WTC11 (cell line): ENCODE results near the gene PTPN4. TPM values are rescaled to one million over a fixed set of nuclear protein-coding genes. Genes with fewer than 3 reads are reported as not detected.

ENCODE experiments used
- ATAC-seq: fragments of 200-7000 bp; cut with Tn5 transposase; 2 replicates; pipeline ENCODE4 v1.10.0; 2021; ENCODE audit warnings: mild to moderate bottlenecking, moderate library complexity
- CTCF ChIA-PET: fragments of 300-600 bp; sonication (Branson Sonifier 250); formaldehyde crosslinking; loops from one replicate; lab custom pipeline; 2021; ENCODE audit warnings: antibody characterized with exemption; lab: Charles Lee
- POLR2A ChIA-PET: fragments of 350-600 bp; sonication (Branson Sonifier 250); formaldehyde crosslinking; loops from one replicate; lab custom pipeline; 2021; ENCODE audit warnings: antibody characterized with exemption; lab: Charles Lee
- DNase-seq: peaks from one replicate; pipeline ENCODE4 v3.0.0; 2021; ENCODE audit warnings: low spot score
- H3K27ac Mint-ChIP-seq: 2 replicates; pipeline ENCODE4 v1.8.0; 2021; ENCODE audit warnings: mixed read lengths
- H3K27me3 Mint-ChIP-seq: 2 replicates; pipeline ENCODE4 v1.8.0; 2021; ENCODE audit warnings: low read depth, mild to moderate bottlenecking, moderate library complexity, mixed read lengths
- H3K36me3 Mint-ChIP-seq: 2 replicates; pipeline ENCODE4 v1.8.0; 2021; ENCODE audit warnings: mixed read lengths
- H3K4me1 Mint-ChIP-seq: 2 replicates; pipeline ENCODE4 v1.8.0; 2022; ENCODE audit warnings: mixed read lengths
- H3K4me3 Mint-ChIP-seq: 2 replicates; pipeline ENCODE4 v1.8.0; 2021; ENCODE audit warnings: mild to moderate bottlenecking, moderate library complexity, mixed read lengths
- H3K9me3 Mint-ChIP-seq: 2 replicates; pipeline ENCODE4 v1.8.0; 2021; ENCODE audit warnings: mixed read lengths
- ATF1 ChIP-seq: sonication (generic); formaldehyde crosslinking; IDR thresholded peaks from 2 replicates; pipeline ENCODE4 v1.8.1; 2023; ENCODE audit warnings: mild to moderate bottlenecking, moderate library complexity, missing genetic modification reagents
- CREB1 ChIP-seq: sonication (generic); formaldehyde crosslinking; IDR thresholded peaks from 2 replicates; pipeline ENCODE4 v1.8.0; 2023; ENCODE audit warnings: mild to moderate bottlenecking, missing genetic modification reagents
- ELF4 ChIP-seq: sonication (generic); formaldehyde crosslinking; IDR thresholded peaks from 2 replicates; pipeline ENCODE4 v1.8.1; 2022; ENCODE audit warnings: low read depth, mild to moderate bottlenecking, moderate library complexity, missing genetic modification reagents
- GTF2I ChIP-seq: fragments of 250-450 bp; sonication (Bioruptor Pico); conservative IDR thresholded peaks from 2 replicates; pipeline ENCODE4 v1.4.0; 2021; ENCODE audit warnings: mild to moderate bottlenecking
- HMGA2 ChIP-seq: fragments of 250-450 bp; sonication (Bioruptor Pico); IDR thresholded peaks from 2 replicates; pipeline ENCODE4 v1.4.0; 2021; ENCODE audit warnings: mild to moderate bottlenecking, moderate library complexity
- IRF2 ChIP-seq: sonication (generic); formaldehyde crosslinking; IDR thresholded peaks from 2 replicates; pipeline ENCODE4 v1.8.0; 2022; ENCODE audit warnings: low read depth, missing genetic modification reagents, borderline replicate concordance
- JUN ChIP-seq: sonication (generic); formaldehyde crosslinking; IDR thresholded peaks from 2 replicates; pipeline ENCODE4 v1.8.0; 2023; ENCODE audit warnings: mild to moderate bottlenecking, missing genetic modification reagents
- NFYB ChIP-seq: sonication (generic); formaldehyde crosslinking; conservative IDR thresholded peaks from 2 replicates; pipeline ENCODE4 v1.8.0; 2022; ENCODE audit warnings: low read depth, missing genetic modification reagents
- SOX15 ChIP-seq: fragments of 250-450 bp; sonication (Bioruptor Pico); IDR thresholded peaks from 2 replicates; pipeline ENCODE4 v1.9.0; 2021; ENCODE audit warnings: mild to moderate bottlenecking
- SP1 ChIP-seq: sonication (generic); formaldehyde crosslinking; conservative IDR thresholded peaks from 2 replicates; pipeline ENCODE4 v1.8.1; 2022; ENCODE audit warnings: missing genetic modification reagents
- total RNA-seq: library from RNA; stranded (reverse); gene quantifications from 3 replicates; pipeline ENCODE4 v1.2.3, GENCODE V29; 2021
- TF ChIP-seq, protein P1 (sequence below): sonication (generic); formaldehyde crosslinking; IDR thresholded peaks from 2 replicates; pipeline ENCODE4 v1.8.1; 2023; ENCODE audit warnings: mild to moderate bottlenecking, moderate library complexity, missing genetic modification reagents
- TF ChIP-seq, protein P2 (sequence below): sonication (generic); formaldehyde crosslinking; IDR thresholded peaks from 2 replicates; pipeline ENCODE4 v1.8.1; 2023; ENCODE audit warnings: mild to moderate bottlenecking, missing genetic modification reagents, borderline replicate concordance
- TF ChIP-seq, protein P3 (sequence below): fragments of 250-450 bp; sonication (Bioruptor Pico); IDR thresholded peaks from 2 replicates; pipeline ENCODE4 v2.1.2; 2022; ENCODE audit warnings: mild to moderate bottlenecking, moderate library complexity
- TF ChIP-seq, protein P4 (sequence below): sonication (generic); formaldehyde crosslinking; IDR thresholded peaks from 2 replicates; pipeline ENCODE4 v1.8.1; 2023; ENCODE audit warnings: mild to moderate bottlenecking, missing genetic modification reagents, moderate library complexity
- TF ChIP-seq, protein P5 (sequence below): fragments of 250-450 bp; sonication (Bioruptor Pico); IDR thresholded peaks from 2 replicates; pipeline ENCODE4 v1.9.0; 2021; ENCODE audit warnings: mild to moderate bottlenecking
- TF ChIP-seq, protein P6 (sequence below): sonication (generic); formaldehyde crosslinking; IDR thresholded peaks from 2 replicates; pipeline ENCODE4 v1.8.0; 2023; ENCODE audit warnings: mild to moderate bottlenecking, missing genetic modification reagents

The PTPN4 gene
- total RNA-seq, 1 experiment from 2014 or later, result 85.8 TPM

DNA sequence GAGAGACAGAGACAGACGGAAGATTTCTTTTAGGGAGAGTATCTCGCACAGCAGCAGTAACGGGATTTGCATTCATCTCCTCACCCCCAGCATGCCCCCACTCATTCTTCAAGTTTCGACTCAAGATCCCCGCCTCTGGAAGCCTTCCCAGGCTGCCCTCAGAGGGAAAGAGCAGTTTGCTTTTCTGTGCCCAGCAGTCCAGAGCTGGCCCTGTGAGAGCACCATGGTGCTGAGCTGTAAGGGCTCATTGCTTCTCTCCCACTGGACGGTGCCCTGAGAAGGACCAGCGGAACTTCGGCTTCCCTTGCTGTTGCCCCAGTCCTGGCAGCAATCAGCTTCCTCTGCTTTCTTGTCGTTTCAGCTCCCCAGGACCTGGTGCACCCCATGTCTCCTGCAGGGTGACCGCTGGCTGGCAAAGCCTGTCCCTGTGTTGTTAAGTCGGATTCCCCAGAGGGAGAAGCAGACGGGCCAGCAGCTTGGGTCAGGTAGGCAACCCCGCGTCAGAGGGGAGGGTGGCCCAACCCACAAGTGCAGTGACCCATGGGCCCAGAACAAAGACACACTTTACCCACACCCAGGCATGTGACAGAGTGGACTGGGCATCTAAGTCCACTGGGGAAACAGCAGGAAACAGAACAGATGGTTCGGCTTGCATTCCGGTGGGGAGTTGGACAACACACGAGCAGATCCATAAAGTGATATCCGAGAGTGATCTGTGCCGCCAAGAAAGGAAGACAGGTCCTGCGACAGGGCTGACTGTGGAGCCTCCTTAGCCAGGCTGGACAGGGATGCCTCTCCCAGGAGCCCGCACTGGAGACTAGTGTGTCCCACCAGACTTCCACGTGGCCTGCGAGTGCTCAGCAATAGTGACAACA, 44.1 kb upstream of the PTPN4 start:
- H3K4me1 Mint-ChIP-seq, result peaks cover 8% of the 10 kb centered on the region
- no peak for TF ChIP-seq SOX15 (CRISPR knock-in tag)
- TF ChIP-seq NFYB (CRISPR knock-in tag), result no peak
- TF ChIP-seq ELF4 (CRISPR knock-in tag), result no peak
- TF ChIP-seq IRF2 (CRISPR knock-in tag), result no peak
- TF ChIP-seq, protein P1, sequence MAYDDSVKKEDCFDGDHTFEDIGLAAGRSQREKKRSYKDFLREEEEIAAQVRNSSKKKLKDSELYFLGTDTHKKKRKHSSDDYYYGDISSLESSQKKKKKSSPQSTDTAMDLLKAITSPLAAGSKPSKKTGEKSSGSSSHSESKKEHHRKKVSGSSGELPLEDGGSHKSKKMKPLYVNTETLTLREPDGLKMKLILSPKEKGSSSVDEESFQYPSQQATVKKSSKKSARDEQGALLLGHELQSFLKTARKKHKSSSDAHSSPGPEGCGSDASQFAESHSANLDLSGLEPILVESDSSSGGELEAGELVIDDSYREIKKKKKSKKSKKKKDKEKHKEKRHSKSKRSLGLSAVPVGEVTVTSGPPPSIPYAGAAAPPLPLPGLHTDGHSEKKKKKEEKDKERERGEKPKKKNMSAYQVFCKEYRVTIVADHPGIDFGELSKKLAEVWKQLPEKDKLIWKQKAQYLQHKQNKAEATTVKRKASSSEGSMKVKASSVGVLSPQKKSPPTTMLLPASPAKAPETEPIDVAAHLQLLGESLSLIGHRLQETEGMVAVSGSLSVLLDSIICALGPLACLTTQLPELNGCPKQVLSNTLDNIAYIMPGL (CRISPR knock-in tag), result no peak
- no peak for TF ChIP-seq GTF2I (CRISPR knock-in tag)
- TF ChIP-seq, protein P2, sequence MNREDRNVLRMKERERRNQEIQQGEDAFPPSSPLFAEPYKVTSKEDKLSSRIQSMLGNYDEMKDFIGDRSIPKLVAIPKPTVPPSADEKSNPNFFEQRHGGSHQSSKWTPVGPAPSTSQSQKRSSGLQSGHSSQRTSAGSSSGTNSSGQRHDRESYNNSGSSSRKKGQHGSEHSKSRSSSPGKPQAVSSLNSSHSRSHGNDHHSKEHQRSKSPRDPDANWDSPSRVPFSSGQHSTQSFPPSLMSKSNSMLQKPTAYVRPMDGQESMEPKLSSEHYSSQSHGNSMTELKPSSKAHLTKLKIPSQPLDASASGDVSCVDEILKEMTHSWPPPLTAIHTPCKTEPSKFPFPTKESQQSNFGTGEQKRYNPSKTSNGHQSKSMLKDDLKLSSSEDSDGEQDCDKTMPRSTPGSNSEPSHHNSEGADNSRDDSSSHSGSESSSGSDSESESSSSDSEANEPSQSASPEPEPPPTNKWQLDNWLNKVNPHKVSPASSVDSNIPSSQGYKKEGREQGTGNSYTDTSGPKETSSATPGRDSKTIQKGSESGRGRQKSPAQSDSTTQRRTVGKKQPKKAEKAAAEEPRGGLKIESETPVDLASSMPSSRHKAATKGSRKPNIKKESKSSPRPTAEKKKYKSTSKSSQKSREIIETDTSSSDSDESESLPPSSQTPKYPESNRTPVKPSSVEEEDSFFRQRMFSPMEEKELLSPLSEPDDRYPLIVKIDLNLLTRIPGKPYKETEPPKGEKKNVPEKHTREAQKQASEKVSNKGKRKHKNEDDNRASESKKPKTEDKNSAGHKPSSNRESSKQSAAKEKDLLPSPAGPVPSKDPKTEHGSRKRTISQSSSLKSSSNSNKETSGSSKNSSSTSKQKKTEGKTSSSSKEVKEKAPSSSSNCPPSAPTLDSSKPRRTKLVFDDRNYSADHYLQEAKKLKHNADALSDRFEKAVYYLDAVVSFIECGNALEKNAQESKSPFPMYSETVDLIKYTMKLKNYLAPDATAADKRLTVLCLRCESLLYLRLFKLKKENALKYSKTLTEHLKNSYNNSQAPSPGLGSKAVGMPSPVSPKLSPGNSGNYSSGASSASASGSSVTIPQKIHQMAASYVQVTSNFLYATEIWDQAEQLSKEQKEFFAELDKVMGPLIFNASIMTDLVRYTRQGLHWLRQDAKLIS (CRISPR knock-in tag), result no peak
- TF ChIP-seq ATF1 (CRISPR knock-in tag), result no peak
- no peak for TF ChIP-seq JUN
- TF ChIP-seq, protein P3, sequence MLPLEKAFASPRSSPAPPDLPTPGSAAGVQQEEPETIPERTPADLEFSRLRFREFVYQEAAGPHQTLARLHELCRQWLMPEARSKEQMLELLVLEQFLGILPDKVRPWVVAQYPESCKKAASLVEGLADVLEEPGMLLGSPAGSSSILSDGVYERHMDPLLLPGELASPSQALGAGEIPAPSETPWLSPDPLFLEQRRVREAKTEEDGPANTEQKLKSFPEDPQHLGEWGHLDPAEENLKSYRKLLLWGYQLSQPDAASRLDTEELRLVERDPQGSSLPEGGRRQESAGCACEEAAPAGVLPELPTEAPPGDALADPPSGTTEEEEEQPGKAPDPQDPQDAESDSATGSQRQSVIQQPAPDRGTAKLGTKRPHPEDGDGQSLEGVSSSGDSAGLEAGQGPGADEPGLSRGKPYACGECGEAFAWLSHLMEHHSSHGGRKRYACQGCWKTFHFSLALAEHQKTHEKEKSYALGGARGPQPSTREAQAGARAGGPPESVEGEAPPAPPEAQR (CRISPR knock-in tag), result no peak
- no peak for TF ChIP-seq HMGA2 (CRISPR knock-in tag)
- TF ChIP-seq, protein P4, sequence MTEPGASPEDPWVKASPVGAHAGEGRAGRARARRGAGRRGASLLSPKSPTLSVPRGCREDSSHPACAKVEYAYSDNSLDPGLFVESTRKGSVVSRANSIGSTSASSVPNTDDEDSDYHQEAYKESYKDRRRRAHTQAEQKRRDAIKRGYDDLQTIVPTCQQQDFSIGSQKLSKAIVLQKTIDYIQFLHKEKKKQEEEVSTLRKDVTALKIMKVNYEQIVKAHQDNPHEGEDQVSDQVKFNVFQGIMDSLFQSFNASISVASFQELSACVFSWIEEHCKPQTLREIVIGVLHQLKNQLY (CRISPR knock-in tag), result no peak
- TF ChIP-seq SP1 (CRISPR knock-in tag), result no peak
- TF ChIP-seq, protein P5, sequence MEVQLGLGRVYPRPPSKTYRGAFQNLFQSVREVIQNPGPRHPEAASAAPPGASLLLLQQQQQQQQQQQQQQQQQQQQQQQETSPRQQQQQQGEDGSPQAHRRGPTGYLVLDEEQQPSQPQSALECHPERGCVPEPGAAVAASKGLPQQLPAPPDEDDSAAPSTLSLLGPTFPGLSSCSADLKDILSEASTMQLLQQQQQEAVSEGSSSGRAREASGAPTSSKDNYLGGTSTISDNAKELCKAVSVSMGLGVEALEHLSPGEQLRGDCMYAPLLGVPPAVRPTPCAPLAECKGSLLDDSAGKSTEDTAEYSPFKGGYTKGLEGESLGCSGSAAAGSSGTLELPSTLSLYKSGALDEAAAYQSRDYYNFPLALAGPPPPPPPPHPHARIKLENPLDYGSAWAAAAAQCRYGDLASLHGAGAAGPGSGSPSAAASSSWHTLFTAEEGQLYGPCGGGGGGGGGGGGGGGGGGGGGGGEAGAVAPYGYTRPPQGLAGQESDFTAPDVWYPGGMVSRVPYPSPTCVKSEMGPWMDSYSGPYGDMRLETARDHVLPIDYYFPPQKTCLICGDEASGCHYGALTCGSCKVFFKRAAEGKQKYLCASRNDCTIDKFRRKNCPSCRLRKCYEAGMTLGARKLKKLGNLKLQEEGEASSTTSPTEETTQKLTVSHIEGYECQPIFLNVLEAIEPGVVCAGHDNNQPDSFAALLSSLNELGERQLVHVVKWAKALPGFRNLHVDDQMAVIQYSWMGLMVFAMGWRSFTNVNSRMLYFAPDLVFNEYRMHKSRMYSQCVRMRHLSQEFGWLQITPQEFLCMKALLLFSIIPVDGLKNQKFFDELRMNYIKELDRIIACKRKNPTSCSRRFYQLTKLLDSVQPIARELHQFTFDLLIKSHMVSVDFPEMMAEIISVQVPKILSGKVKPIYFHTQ (CRISPR knock-in tag), result no peak
- no peak for TF ChIP-seq CREB1 (CRISPR knock-in tag)
- TF ChIP-seq, protein P6, sequence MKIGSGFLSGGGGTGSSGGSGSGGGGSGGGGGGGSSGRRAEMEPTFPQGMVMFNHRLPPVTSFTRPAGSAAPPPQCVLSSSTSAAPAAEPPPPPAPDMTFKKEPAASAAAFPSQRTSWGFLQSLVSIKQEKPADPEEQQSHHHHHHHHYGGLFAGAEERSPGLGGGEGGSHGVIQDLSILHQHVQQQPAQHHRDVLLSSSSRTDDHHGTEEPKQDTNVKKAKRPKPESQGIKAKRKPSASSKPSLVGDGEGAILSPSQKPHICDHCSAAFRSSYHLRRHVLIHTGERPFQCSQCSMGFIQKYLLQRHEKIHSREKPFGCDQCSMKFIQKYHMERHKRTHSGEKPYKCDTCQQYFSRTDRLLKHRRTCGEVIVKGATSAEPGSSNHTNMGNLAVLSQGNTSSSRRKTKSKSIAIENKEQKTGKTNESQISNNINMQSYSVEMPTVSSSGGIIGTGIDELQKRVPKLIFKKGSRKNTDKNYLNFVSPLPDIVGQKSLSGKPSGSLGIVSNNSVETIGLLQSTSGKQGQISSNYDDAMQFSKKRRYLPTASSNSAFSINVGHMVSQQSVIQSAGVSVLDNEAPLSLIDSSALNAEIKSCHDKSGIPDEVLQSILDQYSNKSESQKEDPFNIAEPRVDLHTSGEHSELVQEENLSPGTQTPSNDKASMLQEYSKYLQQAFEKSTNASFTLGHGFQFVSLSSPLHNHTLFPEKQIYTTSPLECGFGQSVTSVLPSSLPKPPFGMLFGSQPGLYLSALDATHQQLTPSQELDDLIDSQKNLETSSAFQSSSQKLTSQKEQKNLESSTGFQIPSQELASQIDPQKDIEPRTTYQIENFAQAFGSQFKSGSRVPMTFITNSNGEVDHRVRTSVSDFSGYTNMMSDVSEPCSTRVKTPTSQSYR (CRISPR knock-in tag), result no peak
- TF ChIP-seq, all 79 proteins: peak for 0
- no peak overlapping the region for H3K27ac Mint-ChIP-seq
- ChIA-PET CTCF (interaction anchor here (0.8 to 0.9 kb wide), 2 partner anchors 13 kb away, joined by 4 read pairs; no protein-coding TSS in a partner anchor), POLR2A (no interaction called here)
- H3K4me3 Mint-ChIP-seq, result no peak overlapping the region
- no peak for DNase-seq
- no peak for ATAC-seq
- H3K27me3 Mint-ChIP-seq, result no peaks in the 10 kb centered on the region
- H3K36me3 Mint-ChIP-seq, result no peaks in the 10 kb centered on the region
- no peaks in the 10 kb centered on the region; the same call in 1 of the 2 replicates for H3K9me3 Mint-ChIP-seq
